Spleen (tissue), 7 donors: ENCODE measurements around the gene MYT1.

Experiments
- POLR2A ChIP-seq, 3 donors: fragments of 450-650 bp; IDR thresholded peaks; one replicate each; pipeline ENCODE4 v1.5.1; 2017; ENCODE audit warnings: antibody characterized with exemption in 3 of 3, mild to moderate bottlenecking in 1 of 3
- POLR2AphosphoS5 ChIP-seq, 3 donors: sonication (generic); formaldehyde crosslinking; IDR thresholded peaks; one replicate each; pipeline ENCODE4 v1.5.1; 2017; ENCODE audit warnings: antibody characterized with exemption in 3 of 3
- TF ChIP-seq, protein P1 (sequence below), 11 experiments: fragments of 200-600 bp in 7 of 11; fragments of 450-650 bp in 4 of 11; sonication (generic) in 4 of 11; IDR thresholded peaks in 8 of 11; conservative IDR thresholded peaks in 3 of 11; 1 replicate in 7 of 11; 2 replicates in 4 of 11; pipeline versions ENCODE4 v1.4.0 to v1.8.0; 2016 to 2021; ENCODE audit warnings: antibody characterized with exemption in 11 of 11, inconsistent platforms in 4 of 11, mild to moderate bottlenecking in 1 of 11
- donor health status: DM: no; HTN: no; CAD: no; lungs with moderate emphysema.
- donor health status: DM: no; HTN: no; CAD: no.
- donor health status: DM: no; HTN: no; CAD: no.

DNA sequence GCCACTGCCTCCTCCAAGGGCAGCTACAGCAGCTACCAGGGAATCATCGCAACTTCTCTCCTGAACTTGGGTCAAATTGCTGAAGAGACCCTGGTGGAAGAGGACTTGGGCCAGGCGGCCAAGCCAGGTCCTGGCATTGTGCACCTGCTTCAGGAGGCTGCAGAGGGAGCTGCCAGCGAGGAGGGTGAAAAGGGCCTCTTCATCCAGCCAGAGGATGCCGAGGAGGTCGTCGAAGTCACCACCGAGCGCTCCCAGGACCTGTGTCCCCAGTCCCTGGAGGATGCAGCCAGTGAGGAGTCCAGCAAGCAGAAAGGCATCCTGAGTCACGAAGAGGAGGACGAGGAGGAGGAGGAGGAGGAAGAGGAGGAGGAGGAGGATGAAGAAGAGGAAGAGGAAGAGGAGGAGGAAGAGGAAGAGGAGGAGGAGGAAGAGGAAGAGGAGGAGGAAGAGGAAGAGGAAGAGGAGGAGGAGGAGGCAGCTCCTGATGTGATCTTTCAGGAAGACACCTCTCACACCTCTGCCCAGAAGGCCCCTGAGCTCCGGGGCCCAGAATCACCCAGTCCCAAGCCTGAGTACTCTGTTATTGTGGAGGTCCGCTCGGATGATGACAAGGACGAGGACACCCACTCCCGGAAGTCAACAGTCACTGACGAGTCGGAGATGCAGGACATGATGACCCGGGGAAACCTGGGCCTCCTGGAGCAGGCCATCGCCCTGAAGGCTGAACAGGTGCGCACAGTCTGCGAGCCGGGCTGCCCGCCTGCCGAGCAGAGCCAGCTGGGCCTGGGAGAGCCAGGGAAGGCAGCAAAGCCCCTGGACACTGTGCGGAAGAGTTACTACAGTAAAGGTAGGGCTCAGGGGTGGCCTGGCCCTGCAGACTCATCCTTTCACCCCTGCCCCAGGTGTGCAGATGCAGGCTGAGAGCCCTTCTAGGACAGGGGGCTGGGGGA is 43.7 kb downstream of the MYT1 start:
- TF ChIP-seq POLR2AphosphoS5 (IDR thresholded peaks at IDR 0.05) (no peak), POLR2A (IDR thresholded peaks at IDR 0.05) (no peak)
- TF ChIP-seq, protein P1, sequence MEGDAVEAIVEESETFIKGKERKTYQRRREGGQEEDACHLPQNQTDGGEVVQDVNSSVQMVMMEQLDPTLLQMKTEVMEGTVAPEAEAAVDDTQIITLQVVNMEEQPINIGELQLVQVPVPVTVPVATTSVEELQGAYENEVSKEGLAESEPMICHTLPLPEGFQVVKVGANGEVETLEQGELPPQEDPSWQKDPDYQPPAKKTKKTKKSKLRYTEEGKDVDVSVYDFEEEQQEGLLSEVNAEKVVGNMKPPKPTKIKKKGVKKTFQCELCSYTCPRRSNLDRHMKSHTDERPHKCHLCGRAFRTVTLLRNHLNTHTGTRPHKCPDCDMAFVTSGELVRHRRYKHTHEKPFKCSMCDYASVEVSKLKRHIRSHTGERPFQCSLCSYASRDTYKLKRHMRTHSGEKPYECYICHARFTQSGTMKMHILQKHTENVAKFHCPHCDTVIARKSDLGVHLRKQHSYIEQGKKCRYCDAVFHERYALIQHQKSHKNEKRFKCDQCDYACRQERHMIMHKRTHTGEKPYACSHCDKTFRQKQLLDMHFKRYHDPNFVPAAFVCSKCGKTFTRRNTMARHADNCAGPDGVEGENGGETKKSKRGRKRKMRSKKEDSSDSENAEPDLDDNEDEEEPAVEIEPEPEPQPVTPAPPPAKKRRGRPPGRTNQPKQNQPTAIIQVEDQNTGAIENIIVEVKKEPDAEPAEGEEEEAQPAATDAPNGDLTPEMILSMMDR (IDR thresholded peaks at IDR 0.05 in 8 of 11, conservative IDR thresholded peaks at IDR 0.05 in 3 of 11) = no peak
